A673 (cell line): ENCODE results near the gene SPON2.

Experiments
- EZH2 ChIP-seq: fragments of 200-600 bp; sonication (generic); IDR thresholded peaks from 2 replicates; pipeline ENCODE4 v1.6.1; 2017; ENCODE audit warnings: borderline replicate concordance, low read depth, mild to moderate bottlenecking, mixed read lengths, antibody characterized with exemption, low read length; ENCODE audit not compliant: poor library complexity, severe bottlenecking
- TF ChIP-seq, protein P1 (sequence below): fragments of 300-800, 200-600 bp; sonication (generic); conservative IDR thresholded peaks from 2 replicates; pipeline ENCODE4 v1.5.1; 2017; ENCODE audit warnings: low read depth, mild to moderate bottlenecking, antibody characterized with exemption, low read length, moderate library complexity, mixed read lengths

GRCh38 chr4:1211891-1212545 lies 39.6 kb upstream of the SPON2 start:
- TF ChIP-seq EZH2: no peak
- TF ChIP-seq, protein P1, sequence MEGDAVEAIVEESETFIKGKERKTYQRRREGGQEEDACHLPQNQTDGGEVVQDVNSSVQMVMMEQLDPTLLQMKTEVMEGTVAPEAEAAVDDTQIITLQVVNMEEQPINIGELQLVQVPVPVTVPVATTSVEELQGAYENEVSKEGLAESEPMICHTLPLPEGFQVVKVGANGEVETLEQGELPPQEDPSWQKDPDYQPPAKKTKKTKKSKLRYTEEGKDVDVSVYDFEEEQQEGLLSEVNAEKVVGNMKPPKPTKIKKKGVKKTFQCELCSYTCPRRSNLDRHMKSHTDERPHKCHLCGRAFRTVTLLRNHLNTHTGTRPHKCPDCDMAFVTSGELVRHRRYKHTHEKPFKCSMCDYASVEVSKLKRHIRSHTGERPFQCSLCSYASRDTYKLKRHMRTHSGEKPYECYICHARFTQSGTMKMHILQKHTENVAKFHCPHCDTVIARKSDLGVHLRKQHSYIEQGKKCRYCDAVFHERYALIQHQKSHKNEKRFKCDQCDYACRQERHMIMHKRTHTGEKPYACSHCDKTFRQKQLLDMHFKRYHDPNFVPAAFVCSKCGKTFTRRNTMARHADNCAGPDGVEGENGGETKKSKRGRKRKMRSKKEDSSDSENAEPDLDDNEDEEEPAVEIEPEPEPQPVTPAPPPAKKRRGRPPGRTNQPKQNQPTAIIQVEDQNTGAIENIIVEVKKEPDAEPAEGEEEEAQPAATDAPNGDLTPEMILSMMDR: no peak
